HEK293 (cell line): Measurements from ENCODE around the gene DIPK1C.
"Not testable (repeated sequence)": the region's sequence is repeated elsewhere in the genome, so short reads cannot be mapped to it uniquely, and the experiment has no call there.

Source experiments
- CTCF ChIP-seq: fragments of 450-650 bp; formaldehyde crosslinking; IDR thresholded peaks from 2 replicates; pipeline ENCODE4 v1.5.1; 2016; ENCODE audit warnings: missing biosample characterization, missing genetic modification characterization
- KLF1 ChIP-seq: fragments of 450-650 bp; formaldehyde crosslinking; IDR thresholded peaks from 2 replicates; pipeline ENCODE4 v1.5.1; 2016; ENCODE audit warnings: missing biosample characterization, missing genetic modification characterization
- PBX3 ChIP-seq: sonication (generic); formaldehyde crosslinking; IDR thresholded peaks from 2 replicates; pipeline ENCODE4 v1.8.1; 2022; ENCODE audit warnings: mild to moderate bottlenecking, moderate library complexity, missing genetic modification reagents
- REPIN1 ChIP-seq: fragments of 450-650 bp; formaldehyde crosslinking; IDR thresholded peaks from 2 replicates; pipeline ENCODE4 v1.5.1; 2017; ENCODE audit warnings: missing biosample characterization, missing genetic modification characterization, low read depth
- SALL2 ChIP-seq: fragments of 450-650 bp; formaldehyde crosslinking; IDR thresholded peaks from 2 replicates; pipeline ENCODE4 v1.5.0; 2017; ENCODE audit warnings: missing biosample characterization, mild to moderate bottlenecking, missing genetic modification characterization, borderline replicate concordance
- ZBTB21 ChIP-seq: fragments of 450-650 bp; formaldehyde crosslinking; IDR thresholded peaks from 2 replicates; pipeline ENCODE4 v1.5.1; 2017; ENCODE audit warnings: missing biosample characterization, missing genetic modification characterization
- ZNF133 ChIP-seq: fragments of 450-650 bp; formaldehyde crosslinking; IDR thresholded peaks from 2 replicates; pipeline ENCODE4 v1.5.1; 2016; ENCODE audit warnings: missing biosample characterization, missing genetic modification characterization
- ZNF274 ChIP-seq, 2 experiments: fragments of 200-500 bp in 1 of 2; fragments of 450-650 bp in 1 of 2; sonication (Bioruptor generic) in 1 of 2; formaldehyde crosslinking in 1 of 2; IDR thresholded peaks; 2 replicates each; pipeline versions ENCODE4 v1.5.1 to v1.6.1; 2014 to 2016; ENCODE audit warnings: borderline replicate concordance in 1 of 2, inconsistent platforms in 1 of 2, low read length in 1 of 2, missing biosample characterization in 1 of 2, missing genetic modification characterization in 1 of 2
- ZNF362 ChIP-seq: fragments of 450-650 bp; formaldehyde crosslinking; IDR thresholded peaks from 2 replicates; pipeline ENCODE4 v1.5.1; 2016; ENCODE audit warnings: missing biosample characterization, missing genetic modification characterization
- ZNF433 ChIP-seq: fragments of 450-650 bp; formaldehyde crosslinking; IDR thresholded peaks from 2 replicates; pipeline ENCODE4 v1.5.1; 2016; ENCODE audit warnings: missing biosample characterization, missing genetic modification characterization, low read depth
- TF ChIP-seq, protein P1 (sequence below): fragments of 450-650 bp; formaldehyde crosslinking; IDR thresholded peaks from 2 replicates; pipeline ENCODE4 v1.5.1; 2016; ENCODE audit warnings: missing biosample characterization, missing genetic modification characterization
- TF ChIP-seq, protein P2 (sequence below): fragments of 450-650 bp; formaldehyde crosslinking; IDR thresholded peaks from 2 replicates; pipeline ENCODE4 v1.5.1; 2016; ENCODE audit warnings: missing biosample characterization, missing genetic modification characterization
- TF ChIP-seq, protein P3 (sequence below): IDR thresholded peaks from 2 replicates; pipeline ENCODE4 v1.6.1; 2011; ENCODE audit warnings: mild to moderate bottlenecking, low read depth, low read length, borderline replicate concordance
- TF ChIP-seq, protein P4 (sequence below): fragments of 450-650 bp; formaldehyde crosslinking; IDR thresholded peaks from 2 replicates; pipeline ENCODE4 v1.5.1; 2016; ENCODE audit warnings: missing biosample characterization, missing genetic modification characterization, borderline replicate concordance

GRCh38 chr18:74500774-74501173 lies 43.7 kb upstream of the DIPK1C start:
- not testable (repeated sequence) for TF ChIP-seq KLF1; ZNF362 (tag by site-specific recombination); CTCF; ZNF133; PBX3 (CRISPR knock-in tag); REPIN1; ZBTB21; ZNF274 (IDR thresholded peaks at IDR 0.05; ENCODE audit: low read length); ZNF274 (tag by site-specific recombination; IDR thresholded peaks at IDR 0.05; ENCODE audit: borderline replicate concordance); ZNF433 (tag by site-specific recombination); SALL2
- TF ChIP-seq, protein P1, sequence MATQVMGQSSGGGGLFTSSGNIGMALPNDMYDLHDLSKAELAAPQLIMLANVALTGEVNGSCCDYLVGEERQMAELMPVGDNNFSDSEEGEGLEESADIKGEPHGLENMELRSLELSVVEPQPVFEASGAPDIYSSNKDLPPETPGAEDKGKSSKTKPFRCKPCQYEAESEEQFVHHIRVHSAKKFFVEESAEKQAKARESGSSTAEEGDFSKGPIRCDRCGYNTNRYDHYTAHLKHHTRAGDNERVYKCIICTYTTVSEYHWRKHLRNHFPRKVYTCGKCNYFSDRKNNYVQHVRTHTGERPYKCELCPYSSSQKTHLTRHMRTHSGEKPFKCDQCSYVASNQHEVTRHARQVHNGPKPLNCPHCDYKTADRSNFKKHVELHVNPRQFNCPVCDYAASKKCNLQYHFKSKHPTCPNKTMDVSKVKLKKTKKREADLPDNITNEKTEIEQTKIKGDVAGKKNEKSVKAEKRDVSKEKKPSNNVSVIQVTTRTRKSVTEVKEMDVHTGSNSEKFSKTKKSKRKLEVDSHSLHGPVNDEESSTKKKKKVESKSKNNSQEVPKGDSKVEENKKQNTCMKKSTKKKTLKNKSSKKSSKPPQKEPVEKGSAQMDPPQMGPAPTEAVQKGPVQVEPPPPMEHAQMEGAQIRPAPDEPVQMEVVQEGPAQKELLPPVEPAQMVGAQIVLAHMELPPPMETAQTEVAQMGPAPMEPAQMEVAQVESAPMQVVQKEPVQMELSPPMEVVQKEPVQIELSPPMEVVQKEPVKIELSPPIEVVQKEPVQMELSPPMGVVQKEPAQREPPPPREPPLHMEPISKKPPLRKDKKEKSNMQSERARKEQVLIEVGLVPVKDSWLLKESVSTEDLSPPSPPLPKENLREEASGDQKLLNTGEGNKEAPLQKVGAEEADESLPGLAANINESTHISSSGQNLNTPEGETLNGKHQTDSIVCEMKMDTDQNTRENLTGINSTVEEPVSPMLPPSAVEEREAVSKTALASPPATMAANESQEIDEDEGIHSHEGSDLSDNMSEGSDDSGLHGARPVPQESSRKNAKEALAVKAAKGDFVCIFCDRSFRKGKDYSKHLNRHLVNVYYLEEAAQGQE: not testable (repeated sequence)
- TF ChIP-seq, protein P2, sequence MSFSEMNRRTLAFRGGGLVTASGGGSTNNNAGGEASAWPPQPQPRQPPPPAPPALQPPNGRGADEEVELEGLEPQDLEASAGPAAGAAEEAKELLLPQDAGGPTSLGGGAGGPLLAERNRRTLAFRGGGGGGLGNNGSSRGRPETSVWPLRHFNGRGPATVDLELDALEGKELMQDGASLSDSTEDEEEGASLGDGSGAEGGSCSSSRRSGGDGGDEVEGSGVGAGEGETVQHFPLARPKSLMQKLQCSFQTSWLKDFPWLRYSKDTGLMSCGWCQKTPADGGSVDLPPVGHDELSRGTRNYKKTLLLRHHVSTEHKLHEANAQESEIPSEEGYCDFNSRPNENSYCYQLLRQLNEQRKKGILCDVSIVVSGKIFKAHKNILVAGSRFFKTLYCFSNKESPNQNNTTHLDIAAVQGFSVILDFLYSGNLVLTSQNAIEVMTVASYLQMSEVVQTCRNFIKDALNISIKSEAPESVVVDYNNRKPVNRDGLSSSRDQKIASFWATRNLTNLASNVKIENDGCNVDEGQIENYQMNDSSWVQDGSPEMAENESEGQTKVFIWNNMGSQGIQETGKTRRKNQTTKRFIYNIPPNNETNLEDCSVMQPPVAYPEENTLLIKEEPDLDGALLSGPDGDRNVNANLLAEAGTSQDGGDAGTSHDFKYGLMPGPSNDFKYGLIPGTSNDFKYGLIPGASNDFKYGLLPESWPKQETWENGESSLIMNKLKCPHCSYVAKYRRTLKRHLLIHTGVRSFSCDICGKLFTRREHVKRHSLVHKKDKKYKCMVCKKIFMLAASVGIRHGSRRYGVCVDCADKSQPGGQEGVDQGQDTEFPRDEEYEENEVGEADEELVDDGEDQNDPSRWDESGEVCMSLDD (tag by site-specific recombination): not testable (repeated sequence)
- TF ChIP-seq, protein P3, sequence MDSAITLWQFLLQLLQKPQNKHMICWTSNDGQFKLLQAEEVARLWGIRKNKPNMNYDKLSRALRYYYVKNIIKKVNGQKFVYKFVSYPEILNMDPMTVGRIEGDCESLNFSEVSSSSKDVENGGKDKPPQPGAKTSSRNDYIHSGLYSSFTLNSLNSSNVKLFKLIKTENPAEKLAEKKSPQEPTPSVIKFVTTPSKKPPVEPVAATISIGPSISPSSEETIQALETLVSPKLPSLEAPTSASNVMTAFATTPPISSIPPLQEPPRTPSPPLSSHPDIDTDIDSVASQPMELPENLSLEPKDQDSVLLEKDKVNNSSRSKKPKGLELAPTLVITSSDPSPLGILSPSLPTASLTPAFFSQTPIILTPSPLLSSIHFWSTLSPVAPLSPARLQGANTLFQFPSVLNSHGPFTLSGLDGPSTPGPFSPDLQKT: not testable (repeated sequence)
- TF ChIP-seq, protein P4, sequence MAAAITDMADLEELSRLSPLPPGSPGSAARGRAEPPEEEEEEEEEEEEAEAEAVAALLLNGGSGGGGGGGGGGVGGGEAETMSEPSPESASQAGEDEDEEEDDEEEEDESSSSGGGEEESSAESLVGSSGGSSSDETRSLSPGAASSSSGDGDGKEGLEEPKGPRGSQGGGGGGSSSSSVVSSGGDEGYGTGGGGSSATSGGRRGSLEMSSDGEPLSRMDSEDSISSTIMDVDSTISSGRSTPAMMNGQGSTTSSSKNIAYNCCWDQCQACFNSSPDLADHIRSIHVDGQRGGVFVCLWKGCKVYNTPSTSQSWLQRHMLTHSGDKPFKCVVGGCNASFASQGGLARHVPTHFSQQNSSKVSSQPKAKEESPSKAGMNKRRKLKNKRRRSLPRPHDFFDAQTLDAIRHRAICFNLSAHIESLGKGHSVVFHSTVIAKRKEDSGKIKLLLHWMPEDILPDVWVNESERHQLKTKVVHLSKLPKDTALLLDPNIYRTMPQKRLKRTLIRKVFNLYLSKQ (tag by site-specific recombination): not testable (repeated sequence)
